NCI-H146 treated with DMSO at 0.1 percent for 48 hours (cell line): ENCODE results near the gene DPYSL5.
A peak's percentile ranks its signal among the peaks of the same experiment; 100 is the strongest.

ENCODE experiments used
- DNase-seq: peaks from one replicate; lab custom pipeline; 2025; ENCODE audit not compliant: unreplicated experiment; lab: John Stamatoyannopoulos, UW

DPYSL5 gene

GRCh38 chr2:26952374-26952773 is 104.4 kb downstream of the DPYSL5 start:
- no peak for DNase-seq

GRCh38 chr2:26954135-26954534 is 106.2 kb downstream of the DPYSL5 start:
- no peak for DNase-seq

- no peak for DNase-seq
Measured at GRCh38 chr2:26957041-26957440, 109.1 kb downstream of the DPYSL5 start.

- no peak for DNase-seq
Measured at GRCh38 chr2:26957534-26957933, 109.6 kb downstream of the DPYSL5 start.

GRCh38 chr2:26959331-26959730 is 111.4 kb downstream of the DPYSL5 start:
- DNase-seq: no peak

- no peak for DNase-seq
Measured at GRCh38 chr2:26964446-26965130, 116.7 kb downstream of the DPYSL5 start.

- no peak for DNase-seq
Measured at GRCh38 chr2:26968001-26968400, 120.1 kb downstream of the DPYSL5 start.

- DNase-seq: no peak
Measured at GRCh38 chr2:26969077-26969844, 121.3 kb downstream of the DPYSL5 start.

GRCh38 chr2:26970244-26970927 is 122.5 kb downstream of the DPYSL5 start, which contains the start of gene MAPRE3:
Gene MAPRE3, plus strand, starts transcription at chr2:26970637. Its CDS starts 51,582 bp downstream, at chr2:27022219.
- peak; percentile 93 for DNase-seq

GRCh38 chr2:26970928-26971627 is 123.1 kb downstream of the DPYSL5 start:
- DNase-seq: peak; percentile 34

- DNase-seq: no peak
Measured at GRCh38 chr2:26971911-26972786, 124.2 kb downstream of the DPYSL5 start.

- no peak for DNase-seq
Measured at GRCh38 chr2:26974352-26974751, 126.4 kb downstream of the DPYSL5 start.

GRCh38 chr2:26975102-26975501 is 127.2 kb downstream of the DPYSL5 start:
- no peak for DNase-seq

GRCh38 chr2:26975656-26976055 is 127.7 kb downstream of the DPYSL5 start:
- no peak for DNase-seq

GRCh38 chr2:26976237-26976636 is 128.3 kb downstream of the DPYSL5 start:
- DNase-seq: no peak

GRCh38 chr2:26977012-26977411 is 129.1 kb downstream of the DPYSL5 start:
- DNase-seq: no peak

GRCh38 chr2:26978061-26978596 is 130.2 kb downstream of the DPYSL5 start:
- peak; percentile 9 for DNase-seq

GRCh38 chr2:26979741-26980140 is 131.8 kb downstream of the DPYSL5 start:
- no peak for DNase-seq

GRCh38 chr2:26980971-26981370 is 133.0 kb downstream of the DPYSL5 start:
- no peak for DNase-seq
